ENCODE results near the gene PHF2. TPM values are rescaled to one million over a fixed set of nuclear protein-coding genes. Genes with fewer than 3 reads are reported as not detected.

Gene PHF2
- total RNA-seq, 1 donor from 2014 or later: 12.1 TPM

GRCh38 chr9:93656426-93657239 is 80.2 kb downstream of the PHF2 start:
- H3K4me2 ChIP-seq (ENCODE audit: low read length): no peak overlapping the region
- DNase-seq (ENCODE audit: low read depth) (no peak), FAIRE-seq (no peak)
- no peak overlapping the region for H3K27ac Mint-ChIP-seq (ENCODE audit: unreplicated experiment)
- no peaks in the 10 kb centered on the region for H3K79me2 ChIP-seq (ENCODE audit: insufficient read depth, low read length)
- no peaks in the 10 kb centered on the region for H3K27me3 Mint-ChIP-seq (ENCODE audit: low read depth, unreplicated experiment)
- no peak overlapping the region for H2AFZ ChIP-seq (ENCODE audit: low read depth, low read length)
- H3K27me3 ChIP-seq (ENCODE audit: insufficient read depth, low read length): no peaks in the 10 kb centered on the region
- H3K27ac ChIP-seq (ENCODE audit: low read depth, low read length): no peak overlapping the region
- no peak overlapping the region for H3K4me3 Mint-ChIP-seq (ENCODE audit: unreplicated experiment)
- no peak overlapping the region for H3K9ac ChIP-seq (ENCODE audit: low read length)
- H3K36me3 ChIP-seq (ENCODE audit: insufficient read depth, low read length): no peaks in the 10 kb centered on the region
- peaks cover 5% of the 10 kb centered on the region for H4K20me1 ChIP-seq (ENCODE audit: insufficient read depth, low read length)
- no peaks in the 10 kb centered on the region for H3K4me1 ChIP-seq (ENCODE audit: insufficient read depth, low read length)
- no peak overlapping the region for H3K4me3 ChIP-seq (ENCODE audit: insufficient read depth, low read depth, low read length)
- H3K4me1 Mint-ChIP-seq (ENCODE audit: low read depth, unreplicated experiment): no peaks in the 10 kb centered on the region
- H3K9me3 ChIP-seq (ENCODE audit: insufficient read depth, low read depth, low read length): no peaks in the 10 kb centered on the region
- H3K36me3 Mint-ChIP-seq (ENCODE audit: low read depth, unreplicated experiment): peaks cover 19% of the 10 kb centered on the region
- no peaks in the 10 kb centered on the region for H3K9me3 Mint-ChIP-seq (ENCODE audit: unreplicated experiment)
- TF ChIP-seq CTCF (IDR thresholded peaks at IDR 0.05; ENCODE audit: insufficient read depth, low read depth, low read length) (no peak), EZH2 (IDR thresholded peaks at IDR 0.05; ENCODE audit: insufficient read depth, low read length) (no peak)

DNA sequence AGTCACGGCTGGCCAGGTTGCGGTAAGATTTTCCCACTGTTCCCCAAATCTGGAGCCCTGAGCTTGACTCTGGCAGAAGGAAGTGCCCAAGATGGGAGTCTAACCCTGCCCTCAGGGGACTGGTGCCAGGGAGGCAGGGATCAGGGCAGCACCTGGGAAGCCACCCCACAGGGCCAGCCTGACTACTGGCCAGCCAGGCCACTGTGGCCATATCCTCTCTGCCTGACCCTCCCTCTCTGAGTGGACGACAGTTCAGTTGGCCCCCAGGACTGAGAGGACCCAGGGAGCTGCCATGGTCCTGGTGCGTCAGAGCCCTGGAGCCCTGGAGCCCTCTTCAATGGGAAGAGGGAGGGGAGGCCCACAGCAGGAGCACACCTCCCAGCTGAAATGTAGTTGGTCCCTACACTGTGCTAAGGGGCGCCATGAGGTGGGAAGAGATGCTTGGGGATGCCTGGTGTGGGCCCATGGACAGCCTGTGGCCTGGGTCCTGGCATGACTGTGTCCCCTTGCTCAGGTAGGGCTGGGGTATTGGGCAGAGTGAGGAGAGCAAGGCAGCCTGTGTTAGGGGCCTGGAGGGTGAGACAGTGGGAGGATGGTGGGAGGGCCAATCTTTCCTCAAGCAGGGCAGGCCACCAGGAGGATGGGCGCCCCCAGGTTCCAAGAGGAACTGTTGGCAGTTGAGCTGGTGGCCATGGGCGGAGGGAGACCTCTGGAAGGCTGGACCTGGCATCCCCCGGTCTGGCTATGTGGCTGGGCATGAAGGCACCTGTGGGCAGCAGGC is 81.1 kb downstream of the PHF2 start:
- H3K9me3 Mint-ChIP-seq (ENCODE audit: unreplicated experiment): no peaks in the 10 kb centered on the region
- Histone ChIP-seq H2AFZ (ENCODE audit: low read depth, low read length) (no peak overlapping the region), H3K79me2 (ENCODE audit: insufficient read depth, low read length) (no peaks in the 10 kb centered on the region), H3K36me3 (ENCODE audit: insufficient read depth, low read length) (no peaks in the 10 kb centered on the region), H3K9ac (ENCODE audit: low read length) (no peak overlapping the region), H3K27me3 (ENCODE audit: insufficient read depth, low read length) (no peaks in the 10 kb centered on the region), H3K4me2 (ENCODE audit: low read length) (no peak overlapping the region), H3K27ac (ENCODE audit: low read depth, low read length) (no peak overlapping the region), H3K4me1 (ENCODE audit: insufficient read depth, low read length) (no peaks in the 10 kb centered on the region), H3K9me3 (ENCODE audit: insufficient read depth, low read depth, low read length) (no peaks in the 10 kb centered on the region), H4K20me1 (ENCODE audit: insufficient read depth, low read length) (peaks cover 5% of the 10 kb centered on the region), H3K4me3 (ENCODE audit: insufficient read depth, low read depth, low read length) (no peak overlapping the region)
- H3K4me3 Mint-ChIP-seq (ENCODE audit: unreplicated experiment): no peak overlapping the region
- no peaks in the 10 kb centered on the region for H3K27me3 Mint-ChIP-seq (ENCODE audit: low read depth, unreplicated experiment)
- H3K36me3 Mint-ChIP-seq (ENCODE audit: low read depth, unreplicated experiment): peaks cover 18% of the 10 kb centered on the region
- FAIRE-seq (no peak), DNase-seq (ENCODE audit: low read depth) (no peak)
- no peak for TF ChIP-seq CTCF (IDR thresholded peaks at IDR 0.05; ENCODE audit: insufficient read depth, low read depth, low read length)
- H3K27ac Mint-ChIP-seq (ENCODE audit: unreplicated experiment): no peak overlapping the region
- H3K4me1 Mint-ChIP-seq (ENCODE audit: low read depth, unreplicated experiment): no peaks in the 10 kb centered on the region
